ENCODE results near the gene INTS13. TPM values are rescaled to one million over a fixed set of nuclear protein-coding genes. Genes with fewer than 3 reads are reported as not detected.
"Not testable (repeated sequence)": the region's sequence is repeated elsewhere in the genome, so short reads cannot be mapped to it uniquely, and the experiment has no call there.

INTS13 gene
- total RNA-seq, 1 donor from 2014 or later: 20.2 TPM

GRCh38 chr12:26935636-26936378 lies 2.0 kb downstream of the INTS13 start:
- ATAC-seq: no peak

- ATAC-seq: no peak
Observed at GRCh38 chr12:26929590-26929989, 8.2 kb downstream of the INTS13 start.

- ATAC-seq: no peak
Observed at GRCh38 chr12:26928661-26929060, 9.1 kb downstream of the INTS13 start.

- ATAC-seq: no peak
Observed at GRCh38 chr12:26921886-26922285, 15.9 kb downstream of the INTS13 start.

- no peak for ATAC-seq
Observed at GRCh38 chr12:26919216-26919555, 18.6 kb downstream of the INTS13 start.

GRCh38 chr12:26918321-26919215 lies 19.2 kb downstream of the INTS13 start:
- ATAC-seq: no peak

- no peak for ATAC-seq
Observed at GRCh38 chr12:26906704-26907103, 31.1 kb downstream of the INTS13 start.

- ATAC-seq: no peak
Observed at GRCh38 chr12:26906024-26906423, 31.8 kb downstream of the INTS13 start.

- not testable (repeated sequence) for ATAC-seq
Observed at GRCh38 chr12:26903396-26903795, 34.4 kb downstream of the INTS13 start.

GRCh38 chr12:26896913-26897312 lies 40.9 kb downstream of the INTS13 start:
- no peak for ATAC-seq

GRCh38 chr12:26895672-26896071 lies 42.1 kb downstream of the INTS13 start:
- ATAC-seq: no peak

GRCh38 chr12:26891704-26892103 lies 46.1 kb downstream of the INTS13 start:
- no peak for ATAC-seq

- no peak for ATAC-seq
Observed at GRCh38 chr12:26890784-26891183, 47.0 kb downstream of the INTS13 start.

GRCh38 chr12:26884765-26885576 lies 52.8 kb downstream of the INTS13 start:
- ATAC-seq: peak; percentile 99

- no peak for ATAC-seq
Observed at GRCh38 chr12:26880625-26881024, 57.2 kb downstream of the INTS13 start.

- ATAC-seq: peak; percentile 74
Observed at GRCh38 chr12:26878661-26879119, 59.1 kb downstream of the INTS13 start.

GRCh38 chr12:26874501-26875296 lies 63.1 kb downstream of the INTS13 start:
- ATAC-seq: no peak

GRCh38 chr12:26872625-26873024 lies 65.2 kb downstream of the INTS13 start:
- ATAC-seq: no peak

GRCh38 chr12:26871985-26872384 lies 65.8 kb downstream of the INTS13 start:
- ATAC-seq: no peak

- ATAC-seq: peak; percentile 91
Observed at GRCh38 chr12:26870491-26871419, 67.0 kb downstream of the INTS13 start.
